Measurements from ENCODE around the gene MANSC1. TPM values are rescaled to one million over a fixed set of nuclear protein-coding genes. Genes with fewer than 3 reads are reported as not detected.

The MANSC1 gene
- total RNA-seq, 1 experiment from 2014 or later = 10.0 TPM

DNA sequence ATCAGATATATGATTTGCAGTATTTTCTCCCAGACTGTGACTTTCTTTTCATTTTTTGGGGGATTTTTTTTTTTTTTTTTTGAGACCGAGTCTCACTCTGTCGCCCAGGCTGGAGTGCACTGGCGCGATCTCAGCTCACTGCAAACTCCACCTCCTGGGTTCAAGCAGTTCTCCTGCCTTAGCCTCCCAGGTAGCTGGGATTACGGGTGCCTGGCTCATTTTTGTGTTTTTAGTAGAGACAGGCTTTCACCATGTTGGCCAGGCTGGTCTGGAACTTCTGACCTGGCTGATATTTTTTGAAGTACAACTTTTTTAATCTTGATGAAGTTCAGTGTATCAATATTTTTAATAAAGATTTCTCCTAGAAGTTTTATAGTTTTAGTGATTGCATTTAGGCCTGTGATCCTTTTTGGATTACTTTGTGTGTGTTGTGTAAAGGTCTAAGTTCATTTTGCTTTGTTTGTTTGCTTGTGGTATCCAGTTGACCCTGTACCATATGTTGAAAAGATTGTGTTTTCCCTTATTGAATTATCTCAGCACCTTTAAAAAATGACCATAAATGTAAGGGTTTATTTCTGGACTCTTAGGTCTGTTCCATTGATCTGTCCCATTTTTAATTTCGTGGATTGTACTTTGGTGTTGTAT is 31.0 kb upstream of the MANSC1 start:
- no TSS peak for BruUV-seq (replicated peaks)
- TF ChIP-seq, protein P1, sequence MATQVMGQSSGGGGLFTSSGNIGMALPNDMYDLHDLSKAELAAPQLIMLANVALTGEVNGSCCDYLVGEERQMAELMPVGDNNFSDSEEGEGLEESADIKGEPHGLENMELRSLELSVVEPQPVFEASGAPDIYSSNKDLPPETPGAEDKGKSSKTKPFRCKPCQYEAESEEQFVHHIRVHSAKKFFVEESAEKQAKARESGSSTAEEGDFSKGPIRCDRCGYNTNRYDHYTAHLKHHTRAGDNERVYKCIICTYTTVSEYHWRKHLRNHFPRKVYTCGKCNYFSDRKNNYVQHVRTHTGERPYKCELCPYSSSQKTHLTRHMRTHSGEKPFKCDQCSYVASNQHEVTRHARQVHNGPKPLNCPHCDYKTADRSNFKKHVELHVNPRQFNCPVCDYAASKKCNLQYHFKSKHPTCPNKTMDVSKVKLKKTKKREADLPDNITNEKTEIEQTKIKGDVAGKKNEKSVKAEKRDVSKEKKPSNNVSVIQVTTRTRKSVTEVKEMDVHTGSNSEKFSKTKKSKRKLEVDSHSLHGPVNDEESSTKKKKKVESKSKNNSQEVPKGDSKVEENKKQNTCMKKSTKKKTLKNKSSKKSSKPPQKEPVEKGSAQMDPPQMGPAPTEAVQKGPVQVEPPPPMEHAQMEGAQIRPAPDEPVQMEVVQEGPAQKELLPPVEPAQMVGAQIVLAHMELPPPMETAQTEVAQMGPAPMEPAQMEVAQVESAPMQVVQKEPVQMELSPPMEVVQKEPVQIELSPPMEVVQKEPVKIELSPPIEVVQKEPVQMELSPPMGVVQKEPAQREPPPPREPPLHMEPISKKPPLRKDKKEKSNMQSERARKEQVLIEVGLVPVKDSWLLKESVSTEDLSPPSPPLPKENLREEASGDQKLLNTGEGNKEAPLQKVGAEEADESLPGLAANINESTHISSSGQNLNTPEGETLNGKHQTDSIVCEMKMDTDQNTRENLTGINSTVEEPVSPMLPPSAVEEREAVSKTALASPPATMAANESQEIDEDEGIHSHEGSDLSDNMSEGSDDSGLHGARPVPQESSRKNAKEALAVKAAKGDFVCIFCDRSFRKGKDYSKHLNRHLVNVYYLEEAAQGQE (IDR thresholded peaks at IDR 0.05; ENCODE audit: insufficient read depth in 1 of 2, low read depth in 2 of 2, low read length in 1 of 2) = no peak
- no peak for TF ChIP-seq POLR2AphosphoS5 (IDR thresholded peaks at IDR 0.05; ENCODE audit: low read depth, low read length)
- no peak for TF ChIP-seq SIN3A (IDR thresholded peaks at IDR 0.05; ENCODE audit: borderline replicate concordance, insufficient read depth, low read depth, low read length)
- TF ChIP-seq TCF7L2 (IDR thresholded peaks at IDR 0.05; ENCODE audit: low read depth, low read length) = no peak
- no peak for TF ChIP-seq CTCF (IDR thresholded peaks at IDR 0.05)
- Histone ChIP-seq H3K4me3 (ENCODE audit: low read depth in 2 of 2, low read length in 2 of 2) (no peak overlapping the region), H3K27me3 (ENCODE audit: control insufficient read depth, insufficient read depth, low read length) (no peaks in the 10 kb centered on the region), H3K9me3 (ENCODE audit: control insufficient read depth, insufficient read depth, low read depth, low read length) (no peaks in the 10 kb centered on the region), H3K4me1 (ENCODE audit: control insufficient read depth, insufficient read depth, low read length) (no peaks in the 10 kb centered on the region), H3K36me3 (ENCODE audit: control insufficient read depth, insufficient read depth, low read length) (no peaks in the 10 kb centered on the region), H3K27ac (ENCODE audit: low read length) (no peak overlapping the region)
- POLR2A ChIA-PET = no interaction called here
- no peak for DNase-seq (ENCODE audit: low read depth, low spot score)
- intact Hi-C loops (cut with micrococcal nuclease; ENCODE audit: unreplicated experiment) = no loop called here
- ATAC-seq = no peak
- in situ Hi-C loops (cut with HindIII; ENCODE audit: low pct_unique_long_range_greater_than_20kb, low sequenced_read_pairs) = no loop called here
- CTCF ChIA-PET = no interaction called here

GRCh38 chr12:12379831-12380730 is 30.0 kb upstream of the MANSC1 start:
- Histone ChIP-seq H3K9me3 (ENCODE audit: control insufficient read depth, insufficient read depth, low read depth, low read length) (no peaks in the 10 kb centered on the region), H3K4me1 (ENCODE audit: control insufficient read depth, insufficient read depth, low read length) (no peaks in the 10 kb centered on the region), H3K27ac (ENCODE audit: low read length) (no peak overlapping the region), H3K4me3 (ENCODE audit: low read depth in 2 of 2, low read length in 2 of 2) (no peak overlapping the region), H3K36me3 (ENCODE audit: control insufficient read depth, insufficient read depth, low read length) (no peaks in the 10 kb centered on the region), H3K27me3 (ENCODE audit: control insufficient read depth, insufficient read depth, low read length) (no peaks in the 10 kb centered on the region)
- in situ Hi-C loops (cut with HindIII; ENCODE audit: low pct_unique_long_range_greater_than_20kb, low sequenced_read_pairs) (no loop called here), intact Hi-C loops (cut with micrococcal nuclease; ENCODE audit: unreplicated experiment) (no loop called here)
- DNase-seq (ENCODE audit: low read depth, low spot score) (no peak), ATAC-seq (no peak)
- CTCF ChIA-PET = no interaction called here
- no TSS peak for BruUV-seq (replicated peaks)
- TF ChIP-seq TCF7L2 (IDR thresholded peaks at IDR 0.05; ENCODE audit: low read depth, low read length) (no peak), CTCF (IDR thresholded peaks at IDR 0.05) (no peak), POLR2AphosphoS5 (IDR thresholded peaks at IDR 0.05; ENCODE audit: low read depth, low read length) (no peak), SIN3A (IDR thresholded peaks at IDR 0.05; ENCODE audit: borderline replicate concordance, insufficient read depth, low read depth, low read length) (no peak)
- TF ChIP-seq, protein P1 (IDR thresholded peaks at IDR 0.05; ENCODE audit: insufficient read depth in 1 of 2, low read depth in 2 of 2, low read length in 1 of 2) = no peak
- POLR2A ChIA-PET = no interaction called here

Measured in Panc1 (cell line).